CD4-positive, alpha-beta memory T cell (primary cell): ENCODE measurements around the gene ZC3H11A. TPM values are rescaled to one million over a fixed set of nuclear protein-coding genes. Genes with fewer than 3 reads are reported as not detected.

ENCODE experiments used
- polyA plus RNA-seq, 2 donors: library from polyadenylated mRNA; unstranded; fragments of 300-500 nt; fragmentation: Illumina TruSeq; gene quantifications; one replicate each; pipeline ENCODE4 v1.2.3, GENCODE V29; 2021
- total RNA-seq, 2 experiments: library from RNA; stranded (reverse); gene quantifications; one replicate each; pipeline ENCODE4 v1.2.3, GENCODE V29; 2021

The ZC3H11A gene
- total and polyA plus RNA-seq, 4 experiments from 2014 or later, result 50.9 to 141 (median 93.7) TPM

Other genes with a start within 250 kb of the ZC3H11A start
- gene ATP2B4, start 168.8 kb upstream of the ZC3H11A start, total RNA-seq, result 10 to 100 TPM; 97.2 to 98.6 TPM
- gene ATP2B4, start 168.8 kb upstream of the ZC3H11A start, polyA plus RNA-seq, result 10 to 100 TPM; 14.8 to 41.7 TPM
- gene LAX1, start 30.4 kb upstream of the ZC3H11A start, total RNA-seq, result 10 to 100 TPM; 39.5 to 41.2 TPM
- gene LAX1, start 30.4 kb upstream of the ZC3H11A start, polyA plus RNA-seq, result 10 to 100 TPM in 1 of 2 donors, 1 to 10 TPM in 1; 5.5 to 36.7 TPM
- gene ZBED6, start within 50 bp of the ZC3H11A start, total RNA-seq, result 10 to 100 TPM; 26.5 to 29.3 TPM
- gene ZBED6, start within 50 bp of the ZC3H11A start, polyA plus RNA-seq, result under 1 TPM; 0.29 to 0.40 TPM
- 10 to 100 TPM; 63.3 to 69.9 TPM for gene SNRPE, start 66.0 kb downstream of the ZC3H11A start, total RNA-seq
- 100 to 1,000 TPM; 222 to 225 TPM for gene SNRPE, start 66.0 kb downstream of the ZC3H11A start, polyA plus RNA-seq